NCI-H1048 (cell line): ENCODE data around the gene TMEM245.

ENCODE experiments used
- DNase-seq: peaks from one replicate; lab custom pipeline; 2025; lab: John Stamatoyannopoulos, UW

The TMEM245 gene

DNA sequence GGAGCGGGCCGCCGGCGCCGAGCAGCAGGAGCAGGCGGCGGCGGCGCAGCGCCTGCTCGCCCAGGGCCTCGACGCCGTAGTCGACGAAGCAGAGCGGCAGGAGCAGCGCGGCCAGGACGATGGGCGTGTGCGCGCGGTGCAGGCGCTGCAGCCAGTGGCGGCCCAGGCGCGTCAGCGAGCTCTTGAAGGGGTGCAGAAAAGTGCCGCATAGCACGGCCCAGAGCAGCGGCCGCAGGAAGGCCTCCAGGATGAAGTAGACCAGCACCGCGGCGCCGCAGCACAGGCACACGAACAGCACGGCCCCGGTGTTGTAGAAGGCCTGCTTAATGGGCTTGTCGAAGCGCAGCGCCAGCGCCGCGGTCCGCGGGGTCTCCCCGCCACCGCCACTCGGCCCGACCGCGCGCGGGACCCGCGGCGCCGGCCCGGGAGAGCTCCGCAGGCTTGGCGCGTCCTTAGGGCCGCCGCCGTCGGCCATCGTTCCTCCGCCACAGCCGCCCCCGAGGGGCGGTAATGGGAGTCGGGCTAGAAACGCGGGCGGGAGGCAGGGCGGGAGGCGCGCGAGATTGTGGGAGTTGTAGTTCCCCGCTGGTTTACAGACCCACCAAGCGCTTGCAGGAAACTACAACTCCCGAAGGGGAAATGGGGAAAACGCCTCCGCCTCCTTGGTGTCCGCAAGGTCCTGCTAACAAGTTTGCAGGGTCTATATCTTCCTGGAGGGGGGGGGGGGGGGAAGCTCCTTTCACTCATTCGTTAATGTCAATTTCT is at the start of gene TMEM245:
Gene TMEM245, minus strand, starts transcription at position 509 of the 765 bp plus-strand sequence. Its CDS starts 34 bp downstream, at position 475.
- peak; percentile 92 for DNase-seq

DNA sequence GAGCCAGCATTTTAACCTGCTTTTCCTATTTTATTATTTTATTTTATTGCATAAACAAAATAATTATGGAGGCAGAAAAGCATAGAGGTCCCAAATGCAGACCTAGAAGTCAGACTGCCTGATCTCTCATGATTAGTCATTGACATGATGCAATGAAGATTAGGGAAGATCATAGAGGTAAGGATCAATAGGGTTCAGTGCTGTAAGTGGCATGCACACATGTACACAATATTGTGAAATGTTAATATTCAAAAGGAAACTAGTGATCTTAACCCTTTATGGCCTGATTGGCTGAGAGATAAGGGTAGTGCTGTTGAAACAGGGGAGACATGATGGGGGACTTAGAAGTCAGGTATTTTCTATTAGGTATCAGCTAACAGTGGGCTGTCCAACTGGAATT is 48.4 kb upstream of the TMEM245 start:
- DNase-seq, result no peak

DNA sequence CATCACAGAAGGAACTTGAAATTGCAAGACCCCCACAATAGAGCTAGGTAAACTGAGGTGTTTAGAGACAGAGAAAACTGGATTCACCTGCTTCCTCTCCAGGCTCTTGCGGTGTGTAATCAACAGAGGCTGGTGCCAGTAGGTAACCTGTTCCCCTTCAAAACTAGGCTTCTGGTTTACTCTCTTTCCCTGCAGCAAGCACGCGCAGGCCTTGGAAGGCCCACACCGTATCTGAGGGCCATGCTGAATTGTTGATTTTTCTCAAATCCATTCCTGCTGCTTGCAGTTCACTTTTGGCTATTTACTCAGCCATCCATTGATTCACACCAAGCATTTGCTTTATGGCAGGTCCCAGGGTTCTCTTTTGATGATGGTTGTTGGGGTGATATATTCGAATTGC is 48.0 kb upstream of the TMEM245 start:
- no peak for DNase-seq

- DNase-seq, result no peak
Measured at GRCh38 chr9:109166771-109167601, 47.2 kb upstream of the TMEM245 start, which contains the start of gene FRRS1L. TSS of gene FRRS1L (minus strand) at chr9:109167249. CDS start at chr9:109167138, 111 bp downstream.

DNA sequence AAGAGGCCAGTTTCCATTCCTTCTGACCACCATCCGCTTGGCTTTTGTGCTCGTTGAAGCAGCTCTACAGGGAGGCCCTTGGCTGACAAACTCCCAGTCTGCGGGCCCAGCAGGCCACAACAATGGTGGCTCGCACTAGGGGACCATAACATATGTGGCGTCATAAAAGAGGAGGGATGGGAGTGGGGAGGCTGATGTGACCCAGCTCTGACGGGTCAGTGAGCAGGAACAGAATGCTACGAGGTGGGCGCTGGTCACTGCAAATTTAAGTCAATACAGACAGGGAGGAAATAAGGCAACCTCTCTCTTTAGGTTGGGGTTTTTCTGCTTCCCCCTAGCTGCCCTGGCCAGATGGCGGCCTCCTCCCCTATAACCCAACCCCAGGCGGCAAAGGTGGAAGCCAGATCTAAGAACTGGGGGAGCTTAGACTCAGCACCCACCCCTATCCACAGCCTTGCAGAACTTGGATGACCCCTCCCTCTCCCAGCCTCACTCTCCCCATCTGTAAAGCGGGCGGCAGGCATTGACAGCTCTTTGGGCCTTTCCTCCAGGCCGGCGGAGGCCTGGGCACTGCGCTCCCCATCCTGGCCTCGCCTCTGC is 46.5 kb upstream of the TMEM245 start:
- DNase-seq, result no peak

DNA sequence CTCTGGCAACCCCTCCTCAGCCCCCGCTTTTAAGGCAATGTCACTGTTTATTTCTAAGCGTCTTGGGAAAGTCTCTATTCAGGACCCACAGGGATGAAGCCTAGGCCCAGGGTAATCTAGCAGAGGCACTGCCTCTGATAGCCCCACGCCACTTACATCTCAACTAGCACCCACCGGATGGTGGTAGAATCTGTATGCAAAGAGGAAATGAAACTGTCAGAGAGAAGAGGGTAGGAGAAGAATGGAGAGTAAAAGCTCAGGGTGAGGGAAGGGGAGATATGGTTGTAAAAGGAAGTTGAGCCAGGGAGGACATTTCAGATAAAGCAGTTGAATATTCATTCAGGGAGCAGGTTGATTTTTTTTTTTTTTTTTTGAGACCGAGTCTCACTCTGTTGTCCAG is 44.3 kb upstream of the TMEM245 start:
- DNase-seq, result no peak

DNA sequence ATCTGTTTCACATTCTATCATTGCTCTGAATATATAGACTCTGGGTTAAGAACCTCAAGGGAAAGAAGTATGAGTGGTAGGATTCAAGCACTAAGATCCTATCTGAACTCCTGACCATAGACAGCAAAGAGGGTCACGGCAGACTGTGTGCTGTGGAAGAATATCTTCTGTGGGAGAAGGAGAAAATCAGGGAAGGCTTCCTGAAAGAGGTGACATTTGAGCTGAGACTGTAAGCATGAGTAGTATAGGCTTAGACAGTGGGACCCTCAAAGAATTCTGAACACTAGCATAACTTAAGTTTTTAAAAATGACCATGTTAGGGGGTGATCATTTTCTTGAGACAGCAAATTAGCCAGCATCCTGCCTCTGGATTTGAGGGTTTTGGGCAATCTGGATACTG is 43.4 kb upstream of the TMEM245 start:
- DNase-seq, result no peak

GRCh38 chr9:109162677-109163076 is 42.9 kb upstream of the TMEM245 start:
- DNase-seq, result no peak

DNA sequence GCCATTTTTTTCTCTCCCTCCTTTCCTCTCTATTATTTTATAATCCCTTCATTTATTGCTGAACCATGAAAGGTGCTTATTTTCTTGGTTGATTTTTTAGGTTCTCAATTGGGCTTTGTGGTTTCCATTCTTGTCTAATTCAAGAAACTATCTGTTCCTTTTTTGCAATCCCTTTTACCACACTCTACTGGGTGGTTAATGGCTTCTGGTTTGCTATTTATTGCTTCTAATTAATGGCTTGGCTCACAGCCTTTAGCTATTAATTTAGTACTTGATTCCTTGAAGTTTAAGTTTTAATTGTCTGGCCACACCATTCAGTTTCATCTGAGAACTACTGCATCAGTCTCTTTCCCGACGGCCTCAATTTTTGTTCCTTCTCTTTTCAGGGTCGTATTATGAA is 41.7 kb upstream of the TMEM245 start:
- DNase-seq, result no peak

- DNase-seq, result no peak
Measured at GRCh38 chr9:109159583-109159982, 39.8 kb upstream of the TMEM245 start.

GRCh38 chr9:109158651-109159050 is 38.9 kb upstream of the TMEM245 start:
- DNase-seq, result no peak

DNA sequence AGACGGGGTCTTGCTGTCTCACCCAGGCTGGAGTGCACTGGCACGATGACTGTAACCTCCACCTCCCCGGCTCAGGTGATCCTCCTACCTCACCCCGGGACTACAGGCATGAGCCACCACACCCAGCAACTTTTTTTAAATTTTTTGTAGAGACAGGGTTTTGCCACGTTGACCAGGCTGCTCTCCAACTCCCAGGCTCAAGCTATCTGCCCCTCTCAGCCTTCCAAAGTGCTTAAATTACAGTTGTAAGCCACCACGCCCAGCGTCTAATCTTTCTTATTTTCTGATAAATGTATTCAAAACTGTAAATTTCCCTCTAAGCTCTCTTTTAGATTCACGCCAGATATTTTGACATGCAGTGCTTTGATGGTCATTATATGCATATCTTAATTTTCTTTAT is 37.0 kb upstream of the TMEM245 start:
- DNase-seq, result no peak

DNA sequence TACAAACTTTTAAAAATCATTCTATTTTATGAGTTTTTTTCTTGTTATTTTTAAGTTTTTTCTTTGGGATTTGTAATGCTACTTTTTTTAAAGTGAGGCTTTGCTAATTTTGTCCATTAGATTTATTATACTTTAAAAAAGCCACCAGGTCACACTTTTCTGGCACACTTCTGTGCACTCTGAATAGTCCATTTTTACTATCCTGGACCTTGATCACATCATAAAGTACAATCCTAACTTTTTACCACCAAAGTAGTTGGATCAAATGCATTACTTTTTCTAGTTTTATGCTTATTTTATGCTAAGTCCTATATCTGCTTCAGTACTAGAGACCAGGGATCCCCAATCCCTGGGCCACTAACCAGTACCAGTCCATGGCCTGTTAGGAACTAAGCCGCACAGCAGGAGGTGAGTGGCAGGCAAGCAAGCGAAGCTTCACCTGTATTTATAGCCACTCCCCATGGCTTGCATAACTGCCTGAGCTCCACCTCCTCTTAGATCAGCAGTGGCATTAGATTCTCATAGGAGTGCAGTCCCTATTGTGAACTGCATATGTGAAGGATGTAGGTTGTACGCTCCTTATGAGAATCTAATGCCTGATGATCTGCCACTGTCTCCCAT is 31.3 kb upstream of the TMEM245 start:
- no peak for DNase-seq

GRCh38 chr9:109149722-109150121 is 30.0 kb upstream of the TMEM245 start:
- DNase-seq, result no peak

DNA sequence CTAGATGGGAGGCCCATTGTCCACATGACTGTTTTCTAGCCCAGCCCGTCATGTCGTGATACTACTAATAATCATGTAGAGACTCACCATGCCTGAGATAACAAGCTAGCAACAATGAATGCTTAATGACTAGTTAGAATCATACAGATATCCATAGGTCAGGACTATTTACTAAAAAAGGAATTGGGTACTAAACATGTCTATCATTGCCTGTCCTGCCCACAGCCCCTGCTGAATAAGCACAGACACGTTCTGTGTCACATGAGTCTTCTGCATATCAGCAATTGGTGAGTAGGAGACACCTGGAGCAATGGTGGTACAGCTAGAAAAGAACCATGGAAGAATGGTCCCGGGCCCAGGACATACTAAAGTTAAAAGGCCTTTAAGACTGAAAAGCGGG is 29.3 kb upstream of the TMEM245 start:
- DNase-seq, result no peak

GRCh38 chr9:109145051-109145450 is 25.3 kb upstream of the TMEM245 start:
- no peak for DNase-seq

- no peak for DNase-seq
Measured at GRCh38 chr9:109143881-109144562, 24.3 kb upstream of the TMEM245 start.

DNA sequence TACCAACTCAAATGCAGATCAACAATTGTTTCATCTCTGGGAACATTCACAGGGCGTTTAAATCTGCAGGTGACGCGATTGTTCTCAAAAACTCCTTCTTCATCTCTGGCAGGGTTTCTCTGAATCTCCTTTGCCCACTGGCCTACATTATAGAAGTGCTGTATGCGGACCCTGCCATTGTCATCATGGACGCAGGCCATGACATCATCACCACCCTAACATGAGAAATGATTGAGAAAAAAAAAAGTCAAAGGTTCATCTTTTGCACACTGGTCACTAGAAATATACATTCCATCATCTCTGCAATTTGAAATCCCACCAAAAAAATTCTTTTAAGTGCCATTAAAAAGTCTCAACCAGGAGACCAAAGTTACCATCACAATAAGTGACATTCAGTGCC is 21.6 kb upstream of the TMEM245 start:
- DNase-seq, result no peak

GRCh38 chr9:109139851-109140250 is 20.1 kb upstream of the TMEM245 start:
- no peak for DNase-seq

DNA sequence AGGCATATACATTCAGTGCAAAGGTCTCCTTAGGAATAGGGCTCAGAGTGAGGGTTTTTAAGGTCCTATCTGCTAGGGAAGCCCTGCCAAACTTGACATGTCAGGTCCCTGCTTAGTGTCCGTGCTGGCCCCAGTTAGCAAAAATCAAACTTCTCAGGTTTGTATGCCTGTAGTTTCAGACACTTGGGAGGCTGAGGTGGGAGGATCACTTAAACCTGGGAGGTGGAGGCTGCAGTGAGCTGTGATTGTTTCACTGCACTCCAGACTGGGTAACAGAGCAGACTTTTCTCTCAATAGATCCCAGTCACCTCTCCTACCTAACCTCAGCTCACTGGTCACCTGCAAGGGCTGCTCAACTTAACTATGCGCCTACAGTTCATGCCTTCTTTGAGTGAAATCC is 18.7 kb upstream of the TMEM245 start:
- no peak for DNase-seq

DNA sequence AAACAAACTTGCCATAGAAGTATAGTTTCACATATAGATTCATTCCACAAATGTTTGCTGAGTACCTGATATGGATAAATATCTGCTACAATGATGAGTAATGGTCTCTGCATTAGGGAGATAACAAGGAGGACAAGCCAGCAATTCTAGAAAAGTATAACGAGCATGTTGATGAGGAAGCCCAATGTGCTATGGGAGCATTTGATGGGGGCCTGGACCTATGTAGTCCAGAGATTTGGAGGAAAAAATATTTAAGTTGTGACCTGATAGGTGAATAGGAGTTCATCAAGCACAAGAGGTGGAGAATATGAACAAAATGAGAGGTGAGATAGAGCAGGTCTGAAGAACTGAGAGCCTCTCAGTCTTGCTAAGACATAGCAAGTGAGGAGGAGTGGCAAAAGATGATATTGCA is 14.4 kb upstream of the TMEM245 start:
- DNase-seq, result no peak

- no peak for DNase-seq
Measured at GRCh38 chr9:109133533-109133932, 13.8 kb upstream of the TMEM245 start.
